TTC549 (cell line): Measurements from ENCODE around the gene LARP7.
"Not testable (repeated sequence)": the region's sequence is repeated elsewhere in the genome, so short reads cannot be mapped to it uniquely, and the experiment has no call there.

Experiments used
- FAIRE-seq: peaks from 2 replicates; lab custom pipeline; 2012; peaks lifted over from hg19 to GRCh38; lab: Jason Lieb, UNC

LARP7 gene

GRCh38 chr4:112636688-112637551, at the start of gene LARP7, which contains the start of gene ZGRF1:
Gene LARP7 (plus strand): TSS chr4:112637143. CDS start chr4:112644670, 7,527 bp downstream.
Gene ZGRF1 (minus strand): TSS chr4:112636909. CDS start chr4:112633176, 3,733 bp downstream.
- peak; percentile 98 for FAIRE-seq

GRCh38 chr4:112589206-112589605, 47.7 kb upstream of the LARP7 start:
- FAIRE-seq, result no peak

- no peak for FAIRE-seq
Observed at GRCh38 chr4:112591593-112591992, 45.4 kb upstream of the LARP7 start.

- no peak for FAIRE-seq
Observed at GRCh38 chr4:112592717-112593116, 44.2 kb upstream of the LARP7 start.

GRCh38 chr4:112593438-112594133, 43.4 kb upstream of the LARP7 start:
- no peak for FAIRE-seq

- FAIRE-seq, result no peak
Observed at GRCh38 chr4:112594993-112595392, 42.0 kb upstream of the LARP7 start.

- FAIRE-seq, result peak; percentile 95
Observed at GRCh38 chr4:112604589-112604988, 32.4 kb upstream of the LARP7 start.

- FAIRE-seq, result not testable (repeated sequence)
Observed at GRCh38 chr4:112612814-112613213, 24.1 kb upstream of the LARP7 start.

GRCh38 chr4:112616984-112617383, 20.0 kb upstream of the LARP7 start:
- FAIRE-seq, result no peak

- FAIRE-seq, result no peak
Observed at GRCh38 chr4:112626228-112626627, 10.7 kb upstream of the LARP7 start.

- FAIRE-seq, result peak; percentile 92
Observed at GRCh38 chr4:112633477-112634235, 3.3 kb upstream of the LARP7 start.

GRCh38 chr4:112637552-112637866, 566 bp downstream of the LARP7 start:
- no peak for FAIRE-seq

- no peak for FAIRE-seq
Observed at GRCh38 chr4:112642526-112642925, 5.6 kb downstream of the LARP7 start.

- FAIRE-seq, result not testable (repeated sequence)
Observed at GRCh38 chr4:112644595-112645535, 7.9 kb downstream of the LARP7 start.

GRCh38 chr4:112645541-112646329, 8.8 kb downstream of the LARP7 start:
- FAIRE-seq, result no peak

GRCh38 chr4:112646632-112647537, 9.9 kb downstream of the LARP7 start:
- FAIRE-seq, result peak; percentile 37

- no peak for FAIRE-seq
Observed at GRCh38 chr4:112647785-112648184, 10.8 kb downstream of the LARP7 start.

- peak; percentile 97 for FAIRE-seq
Observed at GRCh38 chr4:112648263-112649054, 11.5 kb downstream of the LARP7 start.

- FAIRE-seq, result no peak
Observed at GRCh38 chr4:112649055-112649408, 12.1 kb downstream of the LARP7 start.
